ENCODE data around the gene STXBP6.

The STXBP6 gene

GRCh38 chr14:25090256-25090655 is 40.3 kb upstream of the STXBP6 start:
- no peak for DNase-seq (ENCODE audit: low spot score)
- TF ChIP-seq CTCF (IDR thresholded peaks at IDR 0.05): no peak
- H3K27ac ChIP-seq: no peak overlapping the region
- no peak overlapping the region for H3K4me3 ChIP-seq

- DNase-seq (ENCODE audit: low spot score): no peak
- no peak for TF ChIP-seq CTCF (IDR thresholded peaks at IDR 0.05)
- Histone ChIP-seq H3K4me3 (no peak overlapping the region), H3K27ac (no peak overlapping the region)
Measured at GRCh38 chr14:25089496-25089895, 39.5 kb upstream of the STXBP6 start.

GRCh38 chr14:25086821-25087396 is 37.0 kb upstream of the STXBP6 start:
- TF ChIP-seq CTCF (IDR thresholded peaks at IDR 0.05): no peak
- Histone ChIP-seq H3K4me3 (no peak overlapping the region), H3K27ac (no peak overlapping the region)
- DNase-seq (ENCODE audit: low spot score): no peak

- H3K4me3 ChIP-seq: no peak overlapping the region
- DNase-seq (ENCODE audit: low spot score): no peak
- no peak overlapping the region for H3K27ac ChIP-seq
- TF ChIP-seq CTCF (IDR thresholded peaks at IDR 0.05): no peak
Measured at GRCh38 chr14:25086081-25086480, 36.1 kb upstream of the STXBP6 start.

GRCh38 chr14:25080682-25081081 is 30.7 kb upstream of the STXBP6 start:
- H3K4me3 ChIP-seq: no peak overlapping the region
- TF ChIP-seq CTCF (IDR thresholded peaks at IDR 0.05): no peak
- no peak for DNase-seq (ENCODE audit: low spot score)
- H3K27ac ChIP-seq: no peak overlapping the region

GRCh38 chr14:25079311-25079710 is 29.4 kb upstream of the STXBP6 start:
- DNase-seq (ENCODE audit: low spot score): no peak
- no peak overlapping the region for H3K4me3 ChIP-seq
- no peak overlapping the region for H3K27ac ChIP-seq
- no peak for TF ChIP-seq CTCF (IDR thresholded peaks at IDR 0.05)

GRCh38 chr14:25074099-25074685 is 24.2 kb upstream of the STXBP6 start:
- no peak for TF ChIP-seq CTCF (IDR thresholded peaks at IDR 0.05)
- DNase-seq (ENCODE audit: low spot score): no peak
- Histone ChIP-seq H3K27ac (no peak overlapping the region), H3K4me3 (no peak overlapping the region)

Measured in coronary artery (tissue), 2 donors.